ENCODE measurements around the gene ERBB4. TPM values are rescaled to one million over a fixed set of nuclear protein-coding genes. Genes with fewer than 3 reads are reported as not detected.

Gene ERBB4
- polyA plus RNA-seq, 2 of the 4 experiments (the other 2 are of a cell fraction): not detected

GRCh38 chr2:212088353-212088752 lies 450.2 kb downstream of the ERBB4 start:
- no peak for TF ChIP-seq POLR2AphosphoS2 (conservative IDR thresholded peaks at IDR 0.05; ENCODE audit: low read length)
- TF ChIP-seq CHD4 (IDR thresholded peaks at IDR 0.05; ENCODE audit: borderline replicate concordance): no peak
- WGBS (ENCODE audit: missing lambda C conversion rate): 4% methylated on average over 1 of the region's 1 CpG
- POLR2A ChIA-PET: no interaction called here

GRCh38 chr2:212083492-212083891 lies 455.1 kb downstream of the ERBB4 start:
- FAIRE-seq (no peak), ATAC-seq (no peak), DNase-seq (ENCODE audit: low read depth in 1 of 2, low spot score in 1 of 2) (no peak)
- Histone ChIP-seq H3K4me2 (no peak overlapping the region), H3K27ac (no peak overlapping the region), H3K9me3 (no peaks in the 10 kb centered on the region), H3K4me1 (no peaks in the 10 kb centered on the region), H3K4me3 (no peak overlapping the region)
- TF ChIP-seq POLR2AphosphoS2 (conservative IDR thresholded peaks at IDR 0.05; ENCODE audit: low read length) (no peak), RAD21 (conservative IDR thresholded peaks at IDR 0.05 in 1 of 2, IDR thresholded peaks at IDR 0.05 in 1 of 2) (no peak), BCL3 (IDR thresholded peaks at IDR 0.05) (no peak), FOSB (CRISPR knock-in tag; IDR thresholded peaks at IDR 0.05) (no peak)
- POLR2A ChIA-PET: no interaction called here
- 49% methylated on average over 4 of the region's 4 CpGs for WGBS (ENCODE audit: missing lambda C conversion rate)
- CTCF ChIA-PET: no interaction called here

More at GRCh38 chr2:212088353-212088752, 450.2 kb downstream of the ERBB4 start:
- ATAC-seq (no peak), DNase-seq (ENCODE audit: low read depth in 1 of 2, low spot score in 1 of 2) (no peak), FAIRE-seq (no peak)
- Histone ChIP-seq H3K4me2 (no peak overlapping the region), H3K4me1 (no peaks in the 10 kb centered on the region), H3K27ac (no peak overlapping the region), H3K9me3 (no peaks in the 10 kb centered on the region), H3K4me3 (no peak overlapping the region)
- CTCF ChIA-PET: no interaction called here

- ATAC-seq (no peak), DNase-seq (ENCODE audit: low read depth in 1 of 2, low spot score in 1 of 2) (no peak), FAIRE-seq (no peak)
- whole genome bisulfite sequencing (ENCODE audit: missing lambda C conversion rate): 50% methylated on average over 4 of the region's 4 CpGs
- TF ChIP-seq SMC3 (IDR thresholded peaks at IDR 0.05): no peak
- TF ChIP-seq CBX2 (IDR thresholded peaks at IDR 0.05; ENCODE audit: borderline replicate concordance, low read depth): no peak
- no peak for TF ChIP-seq RNF2 (IDR thresholded peaks at IDR 0.05; ENCODE audit: borderline replicate concordance, low read depth)
- TF ChIP-seq NPAS2 (CRISPR knock-in tag; IDR thresholded peaks at IDR 0.05; ENCODE audit: borderline replicate concordance): no peak
- TF ChIP-seq POLR2A (IDR thresholded peaks at IDR 0.05; ENCODE audit: low read length): no peak
- TF ChIP-seq EP300 (IDR thresholded peaks at IDR 0.05): no peak
- TF ChIP-seq CBX8 (IDR thresholded peaks at IDR 0.05): no peak
- no peak for TF ChIP-seq NR3C1 (IDR thresholded peaks at IDR 0.05)
- no peak for TF ChIP-seq PBX3 (IDR thresholded peaks at IDR 0.05)
- no peak for TF ChIP-seq FOXS1 (CRISPR knock-in tag; IDR thresholded peaks at IDR 0.05)
- TF ChIP-seq SREBF2 (IDR thresholded peaks at IDR 0.05): no peak
- TF ChIP-seq KDM1A (IDR thresholded peaks at IDR 0.05; ENCODE audit: low read depth): no peak
- POLR2A ChIA-PET: no interaction called here
- Histone ChIP-seq H3K4me3 (no peak overlapping the region), H3K4me2 (no peak overlapping the region), H3K27ac (no peak overlapping the region), H3K4me1 (no peaks in the 10 kb centered on the region), H3K9me3 (no peaks in the 10 kb centered on the region)
- CTCF ChIA-PET: no interaction called here
These were observed 460.5 kb downstream of the ERBB4 start for GRCh38 chr2:212078103-212078502.

- H3K4me2 ChIP-seq: no peak overlapping the region
- WGBS (ENCODE audit: missing lambda C conversion rate): 49% methylated on average over 4 of the region's 4 CpGs
- H3K4me3 ChIP-seq: no peak overlapping the region
- ChIA-PET POLR2A (interaction anchor here (0.6 kb wide), 1 partner anchor 15 kb away, joined by 4 read pairs; no protein-coding TSS in a partner anchor), CTCF (no interaction called here)
- DNase-seq (ENCODE audit: low read depth in 1 of 2, low spot score in 1 of 2): no peak
- FAIRE-seq: no peak
- no peaks in the 10 kb centered on the region for H3K4me1 ChIP-seq
- no peaks in the 10 kb centered on the region for H3K9me3 ChIP-seq
- ATAC-seq: no peak
- no peak overlapping the region for H3K27ac ChIP-seq
- TF ChIP-seq NFE2L2 (conservative IDR thresholded peaks at IDR 0.05; ENCODE audit: low read length) (no peak), KDM5A (IDR thresholded peaks at IDR 0.05) (no peak), JUN (IDR thresholded peaks at IDR 0.05) (no peak), KDM1A (IDR thresholded peaks at IDR 0.05; ENCODE audit: low read depth) (no peak), MAZ (IDR thresholded peaks at IDR 0.05; ENCODE audit: borderline replicate concordance, low read depth, low read length) (no peak), MAFK (IDR thresholded peaks at IDR 0.05; ENCODE audit: partially characterized antibody) (no peak), POLR2AphosphoS2 (conservative IDR thresholded peaks at IDR 0.05; ENCODE audit: low read length) (no peak), RAD21 (conservative IDR thresholded peaks at IDR 0.05 in 1 of 2, IDR thresholded peaks at IDR 0.05 in 1 of 2) (no peak), HOXB13 (CRISPR knock-in tag; IDR thresholded peaks at IDR 0.05; ENCODE audit: low read depth) (no peak), POLR2A (IDR thresholded peaks at IDR 0.05; ENCODE audit: low read length) (no peak), CEBPB (IDR thresholded peaks at IDR 0.05) (no peak), CBX2 (IDR thresholded peaks at IDR 0.05; ENCODE audit: borderline replicate concordance, low read depth) (no peak), BCL3 (IDR thresholded peaks at IDR 0.05) (no peak), MAX (IDR thresholded peaks at IDR 0.05) (no peak)
These were observed 462.1 kb downstream of the ERBB4 start for GRCh38 chr2:212076456-212076855.
